Astrocyte of the spinal cord (primary cell): ENCODE measurements around the gene SLC12A3.
"Not testable (repeated sequence)": the region's sequence is repeated elsewhere in the genome, so short reads cannot be mapped to it uniquely, and the experiment has no call there.

ENCODE experiments used
- DNase-seq: peaks from one replicate; pipeline ENCODE4 v3.0.0; 2011; ENCODE audit warnings: low read depth, low spot score
- H3K4me3 ChIP-seq: 2 replicates; pipeline ENCODE4 v1.5.1; 2011; ENCODE audit warnings: low read depth, mild to moderate bottlenecking, low read length, moderate library complexity
- in situ Hi-C: cut with HindIII; loops from 2 replicates; pipeline ENCODE4 v1.10.0; 2017; ENCODE audit warnings: low sequenced_read_pairs
- TF ChIP-seq, protein P1 (sequence below): IDR thresholded peaks from 2 replicates; pipeline ENCODE4 v1.5.1; 2012; ENCODE audit warnings: low read depth, mild to moderate bottlenecking, low read length, inconsistent platforms

SLC12A3 gene

DNA sequence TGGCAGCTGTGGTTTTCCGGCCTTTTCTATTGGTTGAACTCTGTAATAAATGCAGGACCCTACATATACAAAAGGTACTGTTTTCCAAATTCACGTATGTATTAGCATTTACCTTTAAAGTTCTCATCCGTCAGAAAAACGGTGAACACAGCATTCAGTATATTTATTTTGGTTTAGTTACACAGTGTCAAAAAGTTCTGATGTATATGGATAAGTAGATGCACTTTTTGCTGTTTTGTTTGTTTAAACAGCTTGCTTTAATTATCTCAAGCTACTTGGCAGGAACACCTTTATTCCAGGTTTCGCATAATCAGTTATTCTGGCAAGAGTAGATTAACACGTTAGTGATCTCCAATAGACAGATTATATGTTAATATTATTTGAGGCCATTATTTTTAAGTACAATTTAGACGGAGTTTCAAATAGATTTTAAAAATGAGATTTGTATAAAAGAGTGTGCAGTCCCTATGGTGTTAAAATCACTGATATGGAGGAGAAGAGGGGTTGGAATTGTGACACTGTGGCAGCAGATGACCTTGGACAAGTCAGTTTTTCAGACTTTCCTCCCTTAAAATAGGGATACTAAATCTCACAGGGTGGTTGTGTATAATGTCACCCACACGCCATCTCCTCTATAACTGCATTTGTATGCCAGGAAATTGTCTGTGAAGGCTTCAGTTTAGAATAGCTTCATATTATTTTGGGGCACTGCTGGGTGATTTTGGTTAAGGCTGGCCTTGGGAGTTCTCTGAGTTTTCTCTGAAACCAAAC is 69.0 kb downstream of the SLC12A3 start:
- peak overlapping the region; percentile 95 for H3K4me3 ChIP-seq
- TF ChIP-seq, protein P1, sequence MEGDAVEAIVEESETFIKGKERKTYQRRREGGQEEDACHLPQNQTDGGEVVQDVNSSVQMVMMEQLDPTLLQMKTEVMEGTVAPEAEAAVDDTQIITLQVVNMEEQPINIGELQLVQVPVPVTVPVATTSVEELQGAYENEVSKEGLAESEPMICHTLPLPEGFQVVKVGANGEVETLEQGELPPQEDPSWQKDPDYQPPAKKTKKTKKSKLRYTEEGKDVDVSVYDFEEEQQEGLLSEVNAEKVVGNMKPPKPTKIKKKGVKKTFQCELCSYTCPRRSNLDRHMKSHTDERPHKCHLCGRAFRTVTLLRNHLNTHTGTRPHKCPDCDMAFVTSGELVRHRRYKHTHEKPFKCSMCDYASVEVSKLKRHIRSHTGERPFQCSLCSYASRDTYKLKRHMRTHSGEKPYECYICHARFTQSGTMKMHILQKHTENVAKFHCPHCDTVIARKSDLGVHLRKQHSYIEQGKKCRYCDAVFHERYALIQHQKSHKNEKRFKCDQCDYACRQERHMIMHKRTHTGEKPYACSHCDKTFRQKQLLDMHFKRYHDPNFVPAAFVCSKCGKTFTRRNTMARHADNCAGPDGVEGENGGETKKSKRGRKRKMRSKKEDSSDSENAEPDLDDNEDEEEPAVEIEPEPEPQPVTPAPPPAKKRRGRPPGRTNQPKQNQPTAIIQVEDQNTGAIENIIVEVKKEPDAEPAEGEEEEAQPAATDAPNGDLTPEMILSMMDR, result no peak
- in situ Hi-C loops, result no loop called here
- DNase-seq, result no peak

- peak overlapping the region; percentile 95 for H3K4me3 ChIP-seq
- in situ Hi-C loops, DNase-seq: not testable (repeated sequence)
Measured at GRCh38 chr16:56934599-56935145, 69.7 kb downstream of the SLC12A3 start.

DNA sequence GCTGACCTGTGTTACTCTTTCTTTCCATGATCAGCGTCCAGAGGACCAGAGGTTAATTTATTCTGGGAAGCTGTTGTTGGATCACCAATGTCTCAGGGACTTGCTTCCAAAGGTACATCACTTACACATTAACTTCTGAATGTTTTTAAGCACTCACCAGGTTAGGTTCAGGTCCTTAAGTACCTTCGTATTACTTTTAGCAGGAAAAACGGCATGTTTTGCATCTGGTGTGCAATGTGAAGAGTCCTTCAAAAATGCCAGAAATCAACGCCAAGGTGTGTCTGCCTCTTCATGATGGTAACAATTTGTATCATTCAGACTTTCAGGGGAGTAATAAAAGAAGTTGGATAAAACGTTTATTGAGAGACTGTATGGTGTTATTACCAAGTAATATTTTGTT is 70.2 kb downstream of the SLC12A3 start:
- in situ Hi-C loops, result no loop called here
- DNase-seq, result no peak
- H3K4me3 ChIP-seq, result peak overlapping the region; percentile 95
- TF ChIP-seq, protein P1, result no peak

GRCh38 chr16:56936491-56936890 is 71.5 kb downstream of the SLC12A3 start:
- DNase-seq, result no peak
- TF ChIP-seq, protein P1, result no peak
- no peak overlapping the region for H3K4me3 ChIP-seq
- in situ Hi-C loops, result no loop called here

- in situ Hi-C loops, result no loop called here
- no peak overlapping the region for H3K4me3 ChIP-seq
- TF ChIP-seq, protein P1, result no peak
- no peak for DNase-seq
Measured at GRCh38 chr16:56936950-56937349, 71.9 kb downstream of the SLC12A3 start.

DNA sequence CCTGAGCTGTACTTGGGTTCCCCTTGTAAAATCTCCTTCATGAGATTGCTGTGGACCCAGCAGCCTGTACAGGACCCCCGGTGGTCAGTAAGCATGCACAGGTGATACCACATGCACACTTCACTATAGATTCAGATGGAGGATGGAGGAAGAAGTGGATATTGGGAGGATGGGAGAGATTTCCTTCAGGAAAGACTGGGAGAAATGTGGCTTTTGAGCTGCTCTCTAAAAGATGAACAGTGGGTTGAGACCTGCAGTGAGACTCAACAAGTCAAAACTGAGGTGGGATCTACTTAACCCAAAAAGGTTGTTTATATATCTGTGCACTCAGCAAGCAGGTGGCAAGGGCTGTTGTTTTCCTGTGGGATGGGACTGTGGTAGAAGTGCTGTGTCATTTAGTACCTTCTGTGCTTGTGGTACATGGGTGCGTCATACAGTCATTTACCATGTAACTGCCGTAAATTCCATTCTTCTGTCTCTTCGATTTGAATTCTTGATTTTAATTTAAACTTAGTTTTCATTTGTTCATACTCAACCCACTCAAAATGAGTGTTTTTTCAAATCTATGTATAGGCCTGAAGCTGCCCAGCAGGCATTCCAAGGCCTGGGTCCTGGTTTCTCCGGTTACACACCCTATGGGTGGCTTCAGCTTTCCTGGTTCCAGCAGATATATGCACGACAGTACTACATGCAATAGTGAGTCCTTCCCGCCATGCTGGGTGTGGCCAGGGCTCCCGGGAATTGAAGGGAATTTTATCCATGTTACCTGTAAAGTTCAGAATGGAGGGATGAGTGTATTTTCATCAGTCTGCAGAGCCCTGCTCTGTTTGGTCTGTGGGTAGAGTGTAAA is 73.9 kb downstream of the SLC12A3 start:
- DNase-seq, result no peak
- TF ChIP-seq, protein P1, result no peak
- in situ Hi-C loops, result no loop called here
- H3K4me3 ChIP-seq, result no peak overlapping the region

- TF ChIP-seq, protein P1, result no peak
- in situ Hi-C loops, result no loop called here
- no peak for DNase-seq
- H3K4me3 ChIP-seq, result no peak overlapping the region
Measured at GRCh38 chr16:56939801-56940200, 74.8 kb downstream of the SLC12A3 start.
